Kidney tubule cell (primary cell): ENCODE data around the gene TCF3.
"Not testable (repeated sequence)": the region's sequence is repeated elsewhere in the genome, so short reads cannot be mapped to it uniquely, and the experiment has no call there.

Source experiments
- DNase-seq: peaks from one replicate; pipeline ENCODE4 v3.0.0-alpha.2; 2018; ENCODE audit warnings: low spot score

Gene TCF3

DNA sequence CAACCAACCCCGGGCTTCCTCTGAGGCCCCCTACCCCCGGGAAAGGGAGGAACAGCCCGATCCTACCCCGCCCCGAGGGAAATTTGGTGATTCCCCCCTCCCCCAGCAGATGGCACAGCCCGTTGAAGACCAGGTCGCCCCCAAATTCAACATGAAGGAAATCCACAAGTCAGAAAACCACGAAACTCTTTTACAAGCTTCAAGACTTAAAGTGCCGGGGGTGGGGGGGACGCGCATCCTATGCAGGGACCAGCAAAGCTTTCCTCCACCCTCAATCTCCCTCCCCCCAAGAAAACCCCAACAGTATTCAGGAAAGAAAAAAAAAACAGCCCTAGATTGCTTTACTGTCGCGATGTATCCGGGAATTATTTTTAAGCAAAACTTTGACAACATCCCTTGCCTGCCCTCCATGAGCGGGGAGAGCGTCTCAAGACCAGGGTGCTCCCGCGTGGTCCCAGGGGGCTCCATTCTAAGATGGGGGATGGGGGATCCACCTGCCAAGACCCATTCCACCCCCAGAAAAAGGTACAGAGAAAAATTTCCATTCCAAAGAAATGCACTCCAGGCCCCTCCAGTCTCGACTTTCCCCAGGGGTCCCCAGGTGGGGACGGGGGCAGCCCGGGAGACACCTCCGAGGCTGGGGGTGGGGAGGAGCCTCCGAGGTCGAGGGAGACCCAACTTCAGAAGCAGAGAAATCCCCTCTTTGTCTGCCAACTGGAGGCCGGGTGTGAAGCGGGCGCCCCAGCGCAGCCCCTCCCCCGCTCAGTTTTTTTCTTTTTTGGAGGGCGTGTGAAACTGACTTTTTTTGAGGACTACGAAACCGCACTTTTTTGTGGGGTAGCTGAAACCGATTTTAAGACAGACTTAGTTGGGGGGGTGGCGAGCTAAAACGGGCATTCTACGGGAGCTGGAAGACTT, 1.5 kb downstream of the TCF3 start:
- DNase-seq = no peak

DNA sequence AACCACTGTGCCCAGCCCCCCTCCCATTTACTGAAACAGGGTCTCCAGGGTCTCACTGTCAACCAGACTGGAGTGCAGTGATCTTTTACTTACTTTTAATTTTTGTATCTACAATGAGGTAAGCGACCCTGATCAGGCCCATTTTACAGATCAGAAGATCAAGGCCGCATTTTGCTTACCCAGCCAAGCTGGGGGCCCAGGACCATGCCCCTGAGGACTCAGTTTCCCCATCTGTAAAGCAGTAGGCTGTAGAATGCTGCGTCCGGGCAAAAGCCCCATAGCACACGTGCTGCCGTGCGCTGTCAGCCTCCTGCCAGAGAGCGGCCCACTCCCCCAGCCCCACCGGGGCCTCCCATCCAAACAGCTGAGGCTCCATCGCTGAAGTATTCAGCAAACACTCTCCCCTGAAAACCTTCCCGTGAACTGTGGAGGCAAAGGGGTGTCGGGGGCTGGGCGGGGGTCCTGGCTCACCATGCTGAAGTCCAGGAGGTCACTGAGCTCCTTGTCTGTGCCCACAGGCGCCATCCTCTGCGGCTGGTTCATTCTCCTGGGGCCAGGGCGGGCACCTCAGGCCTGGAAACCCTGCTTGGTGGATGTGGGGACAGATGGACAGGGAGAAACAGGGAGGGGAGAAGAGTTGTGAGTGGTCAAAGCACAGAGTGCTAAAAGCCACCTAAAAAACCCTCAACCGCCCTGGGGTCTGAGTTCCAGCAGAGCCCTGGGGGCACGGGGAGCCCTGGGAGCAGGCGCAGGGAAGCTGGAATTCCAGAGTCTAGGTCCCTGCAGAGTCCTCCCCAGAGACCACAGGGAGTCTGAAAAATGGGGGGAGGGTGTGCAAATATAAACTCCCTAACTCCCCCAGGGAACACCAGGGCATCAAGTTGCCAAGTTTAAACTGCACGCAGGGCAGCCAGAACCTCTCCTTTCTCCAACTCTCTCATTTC, 2.4 kb downstream of the TCF3 start:
- DNase-seq = no peak

DNA sequence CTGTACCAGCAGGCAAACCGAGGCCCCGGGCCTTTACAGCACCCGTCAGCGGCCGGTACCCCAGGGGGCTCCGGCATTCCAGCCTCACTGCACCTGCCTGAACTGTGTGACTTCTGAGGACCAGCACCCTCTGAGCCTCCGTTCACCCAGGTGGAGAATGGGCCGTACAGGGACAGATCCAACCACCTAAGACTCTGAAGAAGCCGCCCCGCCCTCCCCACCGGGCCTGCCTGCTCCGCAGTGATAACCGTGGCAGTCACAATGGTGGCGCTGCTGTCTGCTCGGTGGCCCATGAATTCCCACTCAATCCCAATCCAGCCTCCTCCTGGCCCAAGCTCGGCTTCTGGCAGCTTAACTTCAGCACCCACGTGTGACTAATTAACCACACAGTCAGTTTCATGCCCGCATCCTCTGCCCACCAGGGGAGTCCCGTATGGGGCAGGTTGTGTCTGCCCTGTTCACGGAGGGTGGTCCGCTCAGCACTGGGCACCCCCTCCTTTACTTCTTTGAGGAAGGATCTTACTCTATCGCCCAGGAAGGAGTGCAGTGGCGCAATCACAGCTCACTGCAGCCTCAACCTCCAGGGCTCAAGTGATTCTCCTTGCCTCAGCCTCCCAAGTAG, 3.4 kb downstream of the TCF3 start:
- DNase-seq = peak; percentile 55

DNA sequence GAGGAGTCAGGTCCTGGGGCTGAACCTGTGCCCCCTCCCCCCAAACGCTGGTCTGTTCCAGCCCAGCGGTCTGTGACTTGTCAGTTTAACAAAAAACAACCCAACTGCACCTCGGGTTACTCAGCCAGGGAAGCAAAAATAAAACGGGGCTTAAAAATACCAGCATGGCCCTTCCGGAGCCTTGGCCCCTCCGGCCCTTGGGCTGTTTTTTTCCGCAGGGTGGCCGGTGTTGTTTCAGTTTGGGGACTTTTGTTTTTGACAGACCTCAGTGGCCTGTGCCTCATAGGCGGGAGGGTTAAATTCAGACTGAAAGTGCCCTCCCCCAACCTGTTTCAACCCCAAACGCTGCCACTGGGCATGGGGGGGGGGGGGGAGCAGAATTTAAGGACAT, 4.0 kb downstream of the TCF3 start:
- peak; percentile 54 for DNase-seq

DNA sequence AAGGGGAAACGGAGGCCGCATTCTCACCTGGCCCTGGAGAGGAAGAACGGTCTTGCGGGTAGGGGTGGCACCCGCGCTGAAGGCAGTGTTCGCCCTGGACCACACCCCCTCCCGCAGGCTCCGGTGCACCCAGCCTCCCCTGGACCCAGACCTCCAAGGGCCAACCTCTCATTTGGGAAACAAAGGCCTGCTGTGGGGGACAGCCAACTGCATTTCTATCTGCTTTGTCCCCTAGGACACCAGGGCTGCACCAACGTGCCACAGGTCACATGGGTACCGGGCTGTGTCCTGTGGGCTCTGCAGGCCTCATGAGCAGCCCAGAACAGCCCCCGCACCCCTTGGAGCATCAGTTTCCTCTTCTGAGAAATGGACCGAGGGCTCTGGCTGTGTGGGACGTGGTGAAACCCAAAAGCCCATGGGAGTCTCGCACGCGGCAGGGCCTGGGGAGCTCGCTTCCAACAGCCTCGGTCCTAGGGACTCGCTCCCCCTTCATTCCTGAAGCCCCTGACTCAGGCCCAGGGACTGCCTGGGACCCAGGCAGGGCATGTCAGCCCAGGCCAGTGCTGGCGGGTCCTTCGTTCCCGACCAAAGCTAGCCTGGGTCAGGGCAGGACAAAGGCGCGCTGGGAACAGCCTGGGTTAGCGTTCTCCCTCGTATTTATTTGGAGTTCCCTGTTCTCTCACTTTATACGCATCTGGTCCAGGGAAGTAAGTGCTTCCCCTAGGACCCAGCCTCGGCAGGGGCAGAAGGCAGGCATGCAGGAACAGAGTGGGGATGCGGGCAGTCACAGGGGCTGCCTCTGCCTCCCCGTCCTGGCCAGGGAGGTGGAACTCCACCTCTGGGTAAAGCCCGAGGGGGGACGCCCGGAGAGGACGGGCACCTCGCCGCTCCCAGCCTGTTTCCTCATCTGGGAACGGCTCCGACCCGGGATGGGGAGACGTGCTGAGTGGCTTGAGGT, 4.6 kb downstream of the TCF3 start:
- no peak for DNase-seq

DNA sequence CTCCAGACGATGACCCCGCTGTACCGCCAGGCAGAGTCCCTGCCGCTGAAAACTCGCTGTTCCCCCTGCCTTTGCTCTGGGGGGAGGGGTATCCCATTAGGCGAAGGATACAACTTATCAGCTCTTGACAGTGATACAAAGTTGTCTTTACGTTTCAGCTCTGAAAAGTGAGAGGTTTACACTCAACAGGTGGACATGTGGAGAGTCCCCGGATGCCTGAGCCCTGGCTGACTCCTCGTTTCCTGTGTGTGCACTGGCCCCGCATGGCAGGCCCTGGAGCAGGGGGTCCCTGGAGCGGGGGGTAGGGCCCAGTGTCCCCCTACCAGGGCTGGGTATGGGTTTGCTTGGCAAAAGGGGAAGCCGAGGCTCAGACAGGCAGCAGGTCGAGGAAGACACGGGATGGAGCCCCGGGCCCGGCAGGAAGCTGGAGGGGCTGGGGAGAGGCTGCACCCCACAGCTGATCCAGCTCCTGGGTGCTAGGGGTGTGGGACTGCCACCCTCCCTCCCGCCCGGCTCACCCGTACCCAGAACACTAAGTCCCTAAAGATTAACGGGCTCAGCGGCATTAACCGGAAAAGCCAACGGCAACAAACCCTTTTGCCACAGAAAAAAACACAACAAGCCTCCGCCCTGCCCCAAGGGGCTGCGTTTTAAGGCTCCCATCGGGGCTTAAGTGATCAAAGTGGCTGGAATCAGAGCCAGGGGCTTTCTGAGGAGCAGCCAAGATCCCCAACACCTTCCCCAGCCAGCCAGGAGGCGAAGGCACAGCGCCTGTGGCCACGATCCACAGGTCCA, 5.6 kb downstream of the TCF3 start:
- no peak for DNase-seq

DNA sequence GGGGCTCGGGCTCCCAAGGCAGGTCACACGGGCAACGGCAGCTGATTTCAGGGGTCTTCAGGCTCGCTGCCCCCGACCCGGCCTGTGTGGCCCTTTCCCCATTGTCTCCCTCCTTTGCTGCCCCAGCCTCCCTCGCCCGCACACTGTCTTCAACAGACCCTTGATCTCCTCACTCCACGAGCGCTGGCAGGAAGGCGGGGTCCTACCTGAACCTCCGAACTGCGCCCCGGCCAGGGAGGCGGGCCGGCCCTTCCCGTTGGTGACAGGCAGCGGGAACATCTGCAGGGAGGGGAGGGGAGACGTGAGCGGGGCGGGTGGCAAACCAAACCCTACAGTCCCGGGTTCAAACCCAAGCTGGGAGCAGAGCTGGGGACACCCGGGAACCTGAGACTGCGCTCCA, 6.3 kb downstream of the TCF3 start:
- no peak for DNase-seq

DNA sequence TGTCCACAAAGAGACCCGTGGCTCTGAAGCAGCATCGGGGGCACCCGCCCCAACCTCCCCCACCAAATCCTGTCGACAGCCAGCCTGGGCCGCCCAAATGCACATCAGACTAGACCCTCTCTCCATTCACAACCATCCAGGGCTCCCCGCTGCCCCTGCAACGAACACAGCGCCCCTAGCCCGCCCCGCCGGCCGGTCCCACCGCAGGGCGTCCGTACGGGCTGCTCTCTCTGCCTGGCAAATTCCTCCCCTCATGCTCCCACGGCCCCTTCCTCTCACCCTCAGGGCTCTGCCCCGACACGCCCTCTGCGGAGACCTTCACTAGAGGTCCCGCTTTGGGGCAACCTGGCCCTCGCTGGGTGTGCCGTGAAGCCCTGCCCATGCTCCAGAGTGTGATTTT, 7.1 kb downstream of the TCF3 start:
- no peak for DNase-seq

DNA sequence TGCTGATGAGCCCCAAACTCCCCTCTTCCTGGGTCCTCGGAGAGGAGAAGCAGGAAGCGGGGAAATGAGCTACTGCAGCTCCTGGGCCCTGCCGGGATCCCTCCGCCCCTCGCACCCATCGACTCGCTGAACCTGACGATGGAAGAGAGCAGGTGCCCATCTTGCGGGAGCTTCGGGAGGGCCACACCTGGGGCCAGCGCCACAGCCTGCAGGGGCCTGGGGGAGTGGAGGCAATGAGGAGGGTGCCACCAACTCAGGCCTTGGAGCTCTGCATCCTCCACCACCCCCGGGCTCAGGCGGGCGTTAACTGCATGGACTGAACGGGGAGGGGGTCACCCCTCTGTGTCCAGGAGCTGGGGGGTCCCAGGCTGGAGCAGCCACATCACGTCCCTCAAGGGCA, 8.3 kb downstream of the TCF3 start:
- no peak for DNase-seq

DNA sequence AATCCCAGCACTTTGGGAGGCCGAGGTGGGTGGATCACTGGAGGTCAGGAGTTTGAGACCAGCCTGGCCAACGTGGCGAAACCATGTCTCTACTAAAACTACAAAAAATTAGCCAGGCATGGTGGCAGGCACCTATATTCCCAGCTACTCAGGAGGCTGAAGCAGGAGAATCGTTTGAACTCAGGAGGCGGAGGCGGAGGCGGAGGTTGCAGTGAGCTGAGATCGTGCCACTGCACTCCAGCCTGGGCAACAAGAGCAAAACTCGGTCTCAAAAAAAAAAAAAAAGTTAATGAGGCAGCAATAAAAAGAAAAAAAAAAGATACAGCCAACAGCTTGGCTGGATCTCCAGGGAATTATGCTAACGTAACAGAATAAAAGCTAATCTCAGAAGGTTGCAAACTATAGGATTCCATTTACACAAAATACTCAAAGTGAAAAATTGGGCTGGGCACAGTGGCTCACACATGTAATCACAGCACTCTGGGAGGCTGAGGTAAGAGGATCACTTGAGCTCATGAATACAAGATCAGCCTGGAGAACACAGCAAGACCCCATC, 11.4 kb downstream of the TCF3 start:
- not testable (repeated sequence) for DNase-seq

DNA sequence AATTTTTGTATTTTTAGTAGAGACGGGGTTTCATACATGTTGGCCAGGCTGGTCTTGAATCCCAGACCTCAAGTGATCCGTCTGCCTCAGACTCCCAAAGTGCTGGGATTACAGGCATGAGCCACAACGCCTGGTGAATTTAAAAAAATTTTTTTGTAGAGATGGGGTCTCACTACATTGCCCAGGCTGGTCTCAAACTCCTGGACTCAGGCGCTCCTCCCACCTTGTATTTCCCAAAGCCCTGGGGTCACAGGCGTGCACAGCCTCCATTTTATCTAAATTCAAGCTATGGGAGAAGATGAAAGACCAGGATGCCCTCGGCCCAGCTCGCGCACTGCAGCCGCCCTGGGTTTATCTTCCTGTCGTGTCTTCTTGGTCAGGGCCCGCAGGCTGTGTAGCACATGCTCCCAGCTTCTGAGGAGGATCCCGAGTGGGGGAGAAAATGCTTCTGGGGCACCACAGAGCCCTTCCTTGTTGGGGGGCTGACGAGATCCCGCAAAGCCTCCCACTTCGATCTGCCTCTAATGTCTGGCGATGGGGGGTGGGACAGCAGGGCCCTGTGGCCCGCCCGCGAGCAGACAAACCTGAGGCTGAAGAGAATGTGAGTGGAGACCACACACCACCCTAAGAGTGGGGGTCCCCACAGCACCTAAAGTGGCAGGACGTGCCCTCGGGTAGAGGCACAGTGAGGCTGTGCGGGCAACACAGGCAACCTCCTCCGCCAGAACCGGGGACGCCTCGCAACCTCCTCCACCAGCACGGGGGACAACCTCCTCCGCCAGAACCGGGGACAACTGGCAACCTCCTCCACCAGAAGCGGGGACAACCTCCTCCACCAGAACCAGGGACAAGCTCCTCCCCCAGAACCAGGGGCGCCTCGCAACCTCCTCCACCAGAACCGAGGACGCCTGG, 15.8 kb downstream of the TCF3 start:
- no peak for DNase-seq

DNA sequence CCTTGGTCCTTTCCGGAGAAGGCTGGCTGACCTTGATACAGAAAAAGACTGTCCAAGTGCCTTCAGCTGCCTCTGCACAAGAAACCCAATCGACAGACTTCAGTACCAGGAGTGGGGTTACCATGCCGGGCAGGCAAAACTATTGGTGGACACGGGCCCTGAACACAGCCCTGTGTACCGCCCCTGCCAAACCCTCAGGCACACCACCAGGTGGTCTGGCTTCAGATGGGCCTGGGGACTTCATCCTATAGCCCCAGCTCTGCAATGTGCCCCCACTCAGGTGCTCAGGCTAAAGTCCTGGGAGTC, 17.5 kb downstream of the TCF3 start:
- no peak for DNase-seq

DNA sequence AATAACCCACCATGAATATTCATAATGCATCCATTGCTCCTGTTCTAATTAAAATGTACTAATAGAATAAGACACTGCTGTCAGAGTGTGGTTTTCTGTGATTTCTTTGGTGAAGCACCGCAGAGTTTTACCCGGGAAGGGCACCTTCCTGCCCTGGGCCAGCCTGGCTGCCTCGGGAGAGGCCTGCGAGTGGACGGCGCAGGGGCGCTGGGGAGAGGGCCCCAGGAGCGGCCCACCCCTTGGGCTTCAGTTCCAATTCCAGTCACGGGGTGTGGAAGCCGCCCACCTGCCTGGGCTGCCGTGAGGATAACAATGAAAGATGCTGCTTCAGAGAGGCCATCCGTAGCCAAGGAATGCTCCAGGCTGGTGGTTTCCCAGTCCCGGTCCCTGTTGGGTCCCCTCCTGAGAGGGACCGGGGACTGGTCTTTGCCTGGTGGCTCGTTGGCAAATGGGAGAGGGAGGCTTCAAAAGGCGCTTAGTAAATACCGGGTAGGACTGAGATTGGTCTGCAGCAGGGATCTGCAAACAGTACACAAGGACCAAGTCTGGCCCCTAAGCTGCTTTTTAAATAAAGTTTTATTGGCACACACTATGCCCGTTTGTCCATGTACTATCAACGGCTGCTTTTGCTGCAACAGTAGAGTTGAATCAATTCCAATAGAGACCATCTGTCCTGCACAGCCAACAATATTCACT, 18.0 kb downstream of the TCF3 start:
- DNase-seq = no peak

DNA sequence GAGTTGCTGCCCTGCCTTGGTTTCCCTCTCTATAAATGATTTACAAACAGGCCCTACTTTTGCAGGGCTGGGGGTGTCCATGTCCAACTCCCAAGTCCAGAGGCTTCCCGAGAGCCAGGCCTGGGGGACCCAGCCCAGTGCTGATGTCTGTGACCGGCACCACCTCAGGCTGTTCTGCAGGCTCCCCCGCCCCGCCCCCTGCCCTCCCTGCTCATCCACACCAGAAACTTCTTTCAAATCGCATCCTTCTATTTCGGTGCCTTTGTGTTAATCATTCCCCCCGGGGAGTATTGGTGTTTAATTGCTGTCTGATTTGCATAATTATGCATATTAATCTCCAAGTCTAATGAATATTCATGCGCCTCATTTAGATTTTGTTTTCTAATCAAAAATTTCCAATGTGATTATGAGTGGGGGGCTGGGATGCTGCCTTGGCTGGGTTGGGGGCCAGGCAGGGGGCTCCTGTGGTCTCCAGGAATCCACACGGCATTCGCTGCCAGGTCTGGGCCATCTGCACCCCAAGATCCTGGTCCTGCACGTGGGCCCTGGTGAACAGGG, 19.1 kb downstream of the TCF3 start:
- no peak for DNase-seq

DNA sequence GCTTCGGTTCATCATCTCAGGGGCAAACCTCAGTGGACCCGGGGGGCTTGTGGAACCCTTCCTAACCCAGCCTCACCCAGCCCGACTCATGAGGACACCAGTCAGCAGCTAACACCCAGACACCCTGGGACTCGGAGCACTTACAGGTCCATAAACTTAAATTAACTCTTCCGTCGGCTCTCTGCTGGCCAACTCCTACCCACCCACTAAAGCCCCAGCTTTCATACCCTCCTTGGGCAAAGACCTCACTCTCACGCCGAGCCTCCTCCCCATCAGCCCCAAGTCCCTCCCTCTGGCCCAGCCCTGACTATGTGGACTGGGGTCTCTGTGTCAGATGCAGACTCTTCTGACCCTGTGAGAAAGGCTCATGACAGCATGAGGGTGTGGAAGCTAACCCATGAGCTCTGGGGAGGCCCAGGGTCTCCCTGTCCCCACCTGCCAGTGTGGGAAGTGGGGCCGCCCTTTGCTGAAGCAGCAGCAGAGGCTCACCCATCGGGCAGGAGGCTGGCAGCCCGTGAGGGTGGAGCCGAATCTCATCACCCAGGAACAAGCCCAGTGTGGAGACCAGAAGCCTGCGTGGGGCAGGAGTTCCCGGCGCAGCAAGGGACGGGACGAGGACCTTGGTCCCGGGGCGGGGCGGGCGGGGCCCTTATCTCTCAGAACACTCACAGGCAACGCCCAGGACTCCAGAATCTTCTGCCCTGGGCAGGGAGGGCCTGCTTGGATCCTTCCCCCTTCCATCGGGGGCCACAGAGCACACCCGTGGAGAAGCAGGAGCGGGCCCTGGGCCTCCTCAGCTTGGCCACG, 19.8 kb downstream of the TCF3 start:
- no peak for DNase-seq

DNA sequence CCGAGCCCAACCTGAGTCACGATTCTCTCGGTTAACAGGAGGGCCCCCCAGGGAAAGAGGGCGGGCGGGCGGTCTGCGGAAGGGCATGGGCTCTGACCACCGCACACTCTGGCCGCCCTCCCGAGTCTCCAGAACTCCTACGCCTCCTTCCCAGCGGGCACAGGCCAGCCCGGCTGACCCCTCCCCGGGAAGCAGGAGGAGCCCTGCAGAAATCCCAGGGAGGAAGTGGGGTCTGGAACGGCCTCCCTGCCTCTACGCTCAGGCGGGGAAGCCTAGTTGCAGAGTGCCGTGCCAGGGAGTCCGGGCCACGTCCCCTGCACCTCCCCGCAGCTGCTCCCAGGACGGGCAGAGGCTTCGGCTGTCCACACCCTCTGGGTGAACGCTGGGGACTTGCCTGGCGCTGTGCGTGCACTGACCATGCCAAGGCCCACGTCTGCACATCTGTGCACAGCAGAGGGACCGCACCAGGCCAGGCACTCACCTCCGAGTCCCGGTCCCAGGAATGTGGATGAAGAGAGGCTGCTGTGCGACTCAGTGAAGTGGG, 20.8 kb downstream of the TCF3 start:
- DNase-seq = no peak

DNA sequence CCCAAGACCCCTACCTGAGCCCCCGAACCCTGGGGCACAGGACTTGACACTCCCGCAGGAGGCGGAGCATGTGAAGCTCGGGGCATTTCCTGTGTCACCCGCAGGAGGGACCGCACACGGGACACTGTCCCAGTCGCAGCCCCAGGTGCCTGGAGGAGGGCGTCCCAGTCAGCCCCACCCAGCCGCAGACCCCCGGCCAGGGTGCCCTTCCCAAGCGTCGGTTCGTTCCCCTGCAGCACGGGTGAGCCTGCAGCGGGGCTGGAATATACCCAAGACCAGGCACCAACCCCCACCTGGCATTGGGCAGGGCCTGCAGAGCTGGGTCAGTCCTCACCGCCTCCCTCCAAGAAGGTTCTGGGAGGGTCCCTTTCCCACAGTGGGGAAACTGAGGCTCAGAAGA, 21.6 kb downstream of the TCF3 start:
- no peak for DNase-seq
